NCI-H345 treated with DMSO at 0.1 percent for 48 hours (cell line): ENCODE results near the gene MMP1.
"Not testable (repeated sequence)": the region's sequence is repeated elsewhere in the genome, so short reads cannot be mapped to it uniquely, and the experiment has no call there.

ENCODE experiments used
- DNase-seq: peaks from one replicate; lab custom pipeline; 2025; ENCODE audit not compliant: unreplicated experiment; lab: John Stamatoyannopoulos, UW

Gene MMP1

GRCh38 chr11:102761646-102762238, 36.2 kb downstream of the MMP1 start:
- no peak for DNase-seq

GRCh38 chr11:102760344-102761035, 37.5 kb downstream of the MMP1 start:
- no peak for DNase-seq

GRCh38 chr11:102757823-102758549, 40.0 kb downstream of the MMP1 start:
- no peak for DNase-seq

- DNase-seq: no peak
Measured at GRCh38 chr11:102753267-102753666, 44.7 kb downstream of the MMP1 start.

GRCh38 chr11:102751673-102752072, 46.3 kb downstream of the MMP1 start:
- no peak for DNase-seq

GRCh38 chr11:102749101-102749722, 48.7 kb downstream of the MMP1 start:
- no peak for DNase-seq

- not testable (repeated sequence) for DNase-seq
Measured at GRCh38 chr11:102746746-102747578, 51.0 kb downstream of the MMP1 start.
